DOHH2 (cell line): Measurements from ENCODE around the gene ZNF74.

Source experiments
- H3F3A ChIP-seq: fragments of 200-600 bp; sonication (generic), shearing (Covaris generic); 2 replicates; pipeline ENCODE4 v1.6.0; 2016; ENCODE audit warnings: antibody characterized with exemption, mild to moderate bottlenecking; ENCODE audit not compliant: control insufficient read depth, insufficient read depth
- H3K27ac ChIP-seq: fragments of 200-600 bp; sonication (generic); 2 replicates; pipeline ENCODE4 v1.5.1; 2014; ENCODE audit warnings: low read depth, mild to moderate bottlenecking, low read length, moderate library complexity
- H3K27me3 ChIP-seq: fragments of 200-600 bp; sonication (generic); 2 replicates; pipeline ENCODE4 v1.6.1; 2014; ENCODE audit warnings: mild to moderate bottlenecking, low read length, mixed read lengths; ENCODE audit not compliant: control insufficient read depth
- H3K36me3 ChIP-seq: fragments of 200-600 bp; sonication (generic); 2 replicates; pipeline ENCODE4 v1.6.1; 2014; ENCODE audit warnings: mild to moderate bottlenecking, low read length, moderate library complexity, mixed read lengths; ENCODE audit not compliant: control insufficient read depth
- H3K4me1 ChIP-seq: fragments of 200-600 bp; sonication (generic); 2 replicates; pipeline ENCODE4 v1.6.1; 2014; ENCODE audit warnings: mild to moderate bottlenecking, low read length, mixed read lengths; ENCODE audit not compliant: control insufficient read depth
- H3K4me2 ChIP-seq: fragments of 200-600 bp; sonication (generic); 2 replicates; pipeline ENCODE4 v1.6.0; 2014; ENCODE audit warnings: mild to moderate bottlenecking, low read length, moderate library complexity
- H3K4me3 ChIP-seq: fragments of 200-600 bp; sonication (generic); 2 replicates; pipeline ENCODE4 v1.5.1; 2014; ENCODE audit warnings: mild to moderate bottlenecking, low read length, mixed read lengths
- H3K79me2 ChIP-seq: fragments of 200-600 bp; sonication (generic); 2 replicates; pipeline ENCODE4 v1.6.1; 2014; ENCODE audit warnings: mild to moderate bottlenecking, low read length, mixed read lengths; ENCODE audit not compliant: control insufficient read depth
- H3K9me2 ChIP-seq: fragments of 200-600 bp; sonication (generic); replicated peaks from 2 replicates; pipeline ENCODE4 v1.6.1; 2014; ENCODE audit warnings: mild to moderate bottlenecking, low read length, mixed read lengths; ENCODE audit not compliant: control insufficient read depth
- H3K9me3 ChIP-seq: fragments of 200-600 bp; sonication (generic); 2 replicates; pipeline ENCODE4 v1.6.1; 2014; ENCODE audit warnings: antibody characterized with exemption, low read length, mixed read lengths; ENCODE audit not compliant: control insufficient read depth, insufficient read depth
- H4K20me1 ChIP-seq: fragments of 200-600 bp; sonication (generic); 2 replicates; pipeline ENCODE4 v1.6.0; 2014; ENCODE audit warnings: low read depth, mild to moderate bottlenecking, antibody characterized with exemption, low read length, moderate library complexity; ENCODE audit not compliant: control insufficient read depth, insufficient read depth
- CTCF ChIP-seq: fragments of 200-600 bp; sonication (generic); IDR thresholded peaks from one replicate; pipeline ENCODE4 v1.5.1; 2014; ENCODE audit warnings: antibody characterized with exemption, mild to moderate bottlenecking, low read depth, low read length; ENCODE audit not compliant: poor library complexity, severe bottlenecking
- EZH2phosphoT487 ChIP-seq: fragments of 200-600 bp; sonication (generic); IDR thresholded peaks from 2 replicates; pipeline ENCODE4 v1.6.1; 2017; ENCODE audit warnings: borderline replicate concordance, mild to moderate bottlenecking, antibody characterized with exemption, low read length, moderate library complexity, mixed read lengths

Gene ZNF74

GRCh38 chr22:20436307-20436767, 42.4 kb downstream of the ZNF74 start:
- no peak overlapping the region for H3K4me2 ChIP-seq
- H3K27me3 ChIP-seq, result peaks cover 19% of the 10 kb centered on the region
- H3K4me3 ChIP-seq, result no peak overlapping the region
- H3K4me1 ChIP-seq, result no peaks in the 10 kb centered on the region
- H3K79me2 ChIP-seq, result no peaks in the 10 kb centered on the region
- no peak for TF ChIP-seq CTCF
- no peak for TF ChIP-seq EZH2phosphoT487
- H3K27ac ChIP-seq, result no peak overlapping the region
- H4K20me1 ChIP-seq, result no peaks in the 10 kb centered on the region
- H3F3A ChIP-seq, result no peaks in the 10 kb centered on the region
- no peaks in the 10 kb centered on the region for H3K9me2 ChIP-seq
- H3K36me3 ChIP-seq, result no peaks in the 10 kb centered on the region
- no peaks in the 10 kb centered on the region for H3K9me3 ChIP-seq

GRCh38 chr22:20436768-20437612, 43.0 kb downstream of the ZNF74 start:
- H3K79me2 ChIP-seq, result no peaks in the 10 kb centered on the region
- no peak overlapping the region for H3K4me3 ChIP-seq
- peaks cover 19% of the 10 kb centered on the region for H3K27me3 ChIP-seq
- no peaks in the 10 kb centered on the region for H3K9me2 ChIP-seq
- TF ChIP-seq CTCF (no peak), EZH2phosphoT487 (0 out of 2 replicates have a peak, but pooled peaks have one; percentile 17)
- H3K9me3 ChIP-seq, result no peaks in the 10 kb centered on the region
- no peaks in the 10 kb centered on the region for H3K36me3 ChIP-seq
- no peaks in the 10 kb centered on the region for H3K4me1 ChIP-seq
- no peaks in the 10 kb centered on the region for H3F3A ChIP-seq
- no peak overlapping the region for H3K4me2 ChIP-seq
- H3K27ac ChIP-seq, result no peak overlapping the region
- H4K20me1 ChIP-seq, result no peaks in the 10 kb centered on the region

- Histone ChIP-seq H3K4me1 (no peaks in the 10 kb centered on the region), H3K9me3 (no peaks in the 10 kb centered on the region), H3K9me2 (no peaks in the 10 kb centered on the region), H3K27ac (no peak within 1 kb of the TSS), H3F3A (no peaks in the 10 kb centered on the region), H3K4me3 (no peak within 1 kb of the TSS), H3K36me3 (no peaks in the 10 kb centered on the region), H3K79me2 (no peaks in the 10 kb centered on the region), H4K20me1 (no peaks in the 10 kb centered on the region), H3K4me2 (no peak within 1 kb of the TSS), H3K27me3 (peaks cover 19% of the 10 kb centered on the region)
- no peak for TF ChIP-seq EZH2phosphoT487
- TF ChIP-seq CTCF, result no peak
These were observed 43.9 kb downstream of the ZNF74 start, which contains the start of gene SCARF2 for GRCh38 chr22:20437613-20438426. Gene SCARF2, minus strand, starts transcription at chr22:20437825. Its CDS starts 71 bp downstream, at chr22:20437754.
